ENCODE measurements around the gene LSM12. TPM values are rescaled to one million over a fixed set of nuclear protein-coding genes. Genes with fewer than 3 reads are reported as not detected.
A peak's percentile ranks its signal among the peaks of the same experiment; 100 is the strongest.

The LSM12 gene
- total RNA-seq, 4 donors from 2014 or later = 15.0 to 31.7 (median 19.0) TPM

- no peak overlapping the region for H3K4me3 ChIP-seq (ENCODE audit: low read depth, poor library complexity, severe bottlenecking)
- 14 to 37% methylated on average over 2 of the region's 2 CpGs for WGBS, 2 donors
- intact Hi-C loops (cut with DNase I; ENCODE audit: low total_unique reads) = no loop called here
- peak in 1 of 2 donors; percentile 35 for DNase-seq (ENCODE audit: low spot score in 2 of 2)
- TF ChIP-seq CTCF (IDR thresholded peaks at IDR 0.05) (no peak), POLR2A (IDR thresholded peaks at IDR 0.05) (no peak)
Observed at GRCh38 chr17:44071772-44072171, 5.3 kb upstream of the LSM12 start.

GRCh38 chr17:44071198-44071520 is 4.7 kb upstream of the LSM12 start:
- intact Hi-C loops (cut with DNase I; ENCODE audit: low total_unique reads) = no loop called here
- DNase-seq (ENCODE audit: low spot score in 2 of 2) = no peak
- peak overlapping the region; percentile 49 for H3K4me3 ChIP-seq (ENCODE audit: low read depth, poor library complexity, severe bottlenecking)
- TF ChIP-seq CTCF (IDR thresholded peaks at IDR 0.05) (no peak), POLR2A (IDR thresholded peaks at IDR 0.05) (no peak)
- WGBS, 2 donors = 2 to 3% methylated on average over 3 of the region's 3 CpGs

GRCh38 chr17:44070455-44071197 is 4.2 kb upstream of the LSM12 start, which contains the start of gene G6PC3:
Gene G6PC3 (plus strand): TSS chr17:44070735. CDS start chr17:44070966, 231 bp downstream.
- intact Hi-C loops (cut with DNase I; ENCODE audit: low total_unique reads) = no loop called here
- 0 to 2% methylated on average over 22 to 49 of the region's 53 CpGs for WGBS, 2 donors
- TF ChIP-seq POLR2A (IDR thresholded peaks at IDR 0.05) (no peak), CTCF (IDR thresholded peaks at IDR 0.05) (no peak)
- H3K4me3 ChIP-seq (ENCODE audit: low read depth, poor library complexity, severe bottlenecking) = peak within 1 kb of the TSS; percentile 49
- peak; percentile 93 to 98 for DNase-seq (ENCODE audit: low spot score in 2 of 2)

- intact Hi-C loops (cut with DNase I; ENCODE audit: low total_unique reads) = no loop called here
- TF ChIP-seq POLR2A (IDR thresholded peaks at IDR 0.05) = no peak
- TF ChIP-seq CTCF (IDR thresholded peaks at IDR 0.05) = no peak
- no peak for DNase-seq (ENCODE audit: low spot score in 2 of 2)
- 16 to 20% methylated on average over 7 of the region's 7 CpGs for WGBS, 2 donors
- no peak overlapping the region for H3K4me3 ChIP-seq (ENCODE audit: low read depth, poor library complexity, severe bottlenecking)
Observed at GRCh38 chr17:44069974-44070454, 3.5 kb upstream of the LSM12 start.

DNA sequence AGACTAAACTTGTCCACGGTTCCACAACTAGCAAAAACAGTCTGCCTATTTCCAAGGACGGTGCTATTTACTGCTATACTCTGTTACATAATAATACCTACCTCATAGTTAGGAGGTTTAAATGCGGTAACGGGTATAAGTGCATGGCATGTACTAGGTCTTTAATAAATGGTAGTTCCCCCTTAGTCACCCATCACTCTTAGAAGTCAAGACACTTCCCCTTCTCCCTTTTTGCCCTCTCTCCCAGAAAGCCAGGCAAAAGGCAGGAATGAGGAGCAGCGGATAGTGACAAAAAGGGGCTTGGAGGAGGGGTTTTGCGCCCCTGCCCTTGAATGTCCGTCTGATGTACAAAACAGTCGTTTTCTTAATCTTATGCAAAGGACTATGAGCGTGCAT is 1.1 kb upstream of the LSM12 start:
- DNase-seq (ENCODE audit: low spot score in 2 of 2) = no peak
- TF ChIP-seq CTCF (IDR thresholded peaks at IDR 0.05) (no peak), POLR2A (IDR thresholded peaks at IDR 0.05) (no peak)
- intact Hi-C loops (cut with DNase I; ENCODE audit: low total_unique reads) = no loop called here
- H3K4me3 ChIP-seq (ENCODE audit: low read depth, poor library complexity, severe bottlenecking) = no peak overlapping the region
- 86 to 87% methylated on average over 9 of the region's 9 CpGs for WGBS, 2 donors

Data from lower leg skin (tissue), 4 donors.